ENCODE results near the gene STRIP2.
"Not testable (repeated sequence)": the region's sequence is repeated elsewhere in the genome, so short reads cannot be mapped to it uniquely, and the experiment has no call there.

STRIP2 gene
- 5.1 to 27.5 (median 12.1) reads per million in 17 experiments for total RNA-seq

GRCh38 chr7:129433847-129434674 is at the start of gene STRIP2:
Gene STRIP2, plus strand, starts transcription at chr7:129434432. Its CDS starts 41 bp downstream, at chr7:129434473.
- DNase-seq: peak; percentile 81 to 94 (median 86)

GRCh38 chr7:129385116-129385515 is 49.1 kb upstream of the STRIP2 start:
- no peak for DNase-seq

GRCh38 chr7:129385598-129385997 is 48.6 kb upstream of the STRIP2 start:
- no peak for DNase-seq

- no peak for DNase-seq
Measured at GRCh38 chr7:129386506-129386905, 47.7 kb upstream of the STRIP2 start.

- DNase-seq: no peak
Measured at GRCh38 chr7:129387537-129387936, 46.7 kb upstream of the STRIP2 start.

GRCh38 chr7:129388333-129389098 is 45.7 kb upstream of the STRIP2 start:
- no peak for DNase-seq

GRCh38 chr7:129389829-129390228 is 44.4 kb upstream of the STRIP2 start:
- no peak for DNase-seq

- DNase-seq: no peak
Measured at GRCh38 chr7:129390314-129390713, 43.9 kb upstream of the STRIP2 start.

- no peak for DNase-seq
Measured at GRCh38 chr7:129391546-129392171, 42.6 kb upstream of the STRIP2 start.

- no peak for DNase-seq
Measured at GRCh38 chr7:129393255-129393654, 41.0 kb upstream of the STRIP2 start.

- no peak for DNase-seq
Measured at GRCh38 chr7:129394101-129394500, 40.1 kb upstream of the STRIP2 start.

- DNase-seq: peak; percentile 8 to 41 (median 27)
Measured at GRCh38 chr7:129394982-129395914, 39.0 kb upstream of the STRIP2 start.

- peak; percentile 64 to 79 (median 75) for DNase-seq
Measured at GRCh38 chr7:129401228-129401966, 32.8 kb upstream of the STRIP2 start.

GRCh38 chr7:129401967-129402860 is 32.0 kb upstream of the STRIP2 start:
- peak in 1 of 4 experiments; percentile 18 for DNase-seq

- DNase-seq: no peak
Measured at GRCh38 chr7:129405527-129405926, 28.7 kb upstream of the STRIP2 start.

- not testable (repeated sequence) for DNase-seq
Measured at GRCh38 chr7:129410238-129410637, 24.0 kb upstream of the STRIP2 start.

GRCh38 chr7:129412501-129412900 is 21.7 kb upstream of the STRIP2 start:
- no peak for DNase-seq

- DNase-seq: no peak
Measured at GRCh38 chr7:129417073-129417472, 17.2 kb upstream of the STRIP2 start.

- DNase-seq: no peak
Measured at GRCh38 chr7:129421717-129422250, 12.4 kb upstream of the STRIP2 start.

- no peak for DNase-seq
Measured at GRCh38 chr7:129422727-129423126, 11.5 kb upstream of the STRIP2 start.

All from suppressor macrophage (primary cell).